Esophagus muscularis mucosa (tissue), 4 donors: ENCODE data around the gene CGRRF1. TPM values are rescaled to one million over a fixed set of nuclear protein-coding genes. Genes with fewer than 3 reads are reported as not detected.
A peak's percentile ranks its signal among the peaks of the same experiment; 100 is the strongest.

Experiments
- DNase-seq: peaks from one replicate; pipeline ENCODE4 v3.0.0-alpha.2; 2017; ENCODE audit errors: extremely low spot score
- H3K27ac ChIP-seq, 4 donors: fragments of 200-600 bp; sonication (generic); replicated peaks in 1 of 4; 1 replicate in 3 of 4; 2 replicates in 1 of 4; pipeline ENCODE4 v1.5.1; 2016 to 2019; ENCODE audit warnings: mild to moderate bottlenecking in 1 of 4
- H3K27me3 ChIP-seq, 4 donors: fragments of 200-600 bp; sonication (generic); one replicate each; pipeline versions ENCODE4 v1.5.1 to v1.6.0; 2016 to 2019
- H3K36me3 ChIP-seq, 4 donors: fragments of 200-600 bp; sonication (generic); one replicate each; pipeline ENCODE4 v1.5.1; 2016 to 2019
- H3K4me1 ChIP-seq, 4 donors: fragments of 200-600 bp; sonication (generic); one replicate each; pipeline ENCODE4 v1.5.1; 2016 to 2019
- H3K4me3 ChIP-seq, 4 donors: fragments of 200-600 bp; sonication (generic); 1 replicate in 2 of 4; 2 replicates in 2 of 4; pipeline ENCODE4 v1.5.1; 2016 to 2019; ENCODE audit warnings: mild to moderate bottlenecking in 4 of 4, moderate library complexity in 1 of 4
- H3K9me3 ChIP-seq, 4 donors: fragments of 200-600 bp; sonication (generic); 1 replicate in 3 of 4; 2 replicates in 1 of 4; pipeline ENCODE4 v1.5.1; 2016 to 2019
- EP300 ChIP-seq: sonication (generic); formaldehyde crosslinking; IDR thresholded peaks from one replicate; pipeline ENCODE4 v1.6.1; 2017; ENCODE audit warnings: antibody characterized with exemption
- POLR2A ChIP-seq: fragments of 450-650 bp; IDR thresholded peaks from one replicate; pipeline ENCODE4 v1.6.1; 2017; ENCODE audit warnings: antibody characterized with exemption, moderate library complexity, mild to moderate bottlenecking, low read depth
- POLR2AphosphoS5 ChIP-seq, 2 donors: sonication (generic); formaldehyde crosslinking; IDR thresholded peaks; one replicate each; pipeline ENCODE4 v1.6.1; 2017; ENCODE audit warnings: antibody characterized with exemption in 2 of 2
- WGBS: methylation state at CpG from one replicate; pipeline ENCODE4 v1.1.5; 2018; 5-methylcytosine and 5-hydroxymethylcytosine counted together
- intact Hi-C: fragments of 100-400 bp; cut with DNase I; formaldehyde crosslinking; loops from one replicate; pipeline ENCODE4 v1.15.1; 2023
- total RNA-seq, 4 donors: library from RNA; depleted of rRNA; stranded (reverse); fragments of >200 nt; gene quantifications; one replicate each; pipeline versions ENCODE4 v1.1.0 to v1.2.1, GENCODE V29; 2016
- TF ChIP-seq, protein P1 (sequence below), 3 experiments: fragments of 200-600 bp in 2 of 3; fragments of 450-650 bp in 1 of 3; sonication (generic) in 2 of 3; IDR thresholded peaks; one replicate each; pipeline ENCODE4 v1.5.1; 2017 to 2019; ENCODE audit warnings: antibody characterized with exemption in 3 of 3, mild to moderate bottlenecking in 2 of 3, moderate library complexity in 1 of 3

The CGRRF1 gene
- total RNA-seq, 4 donors from 2014 or later: 10.7 to 28.2 (median 21.8) TPM

DNA sequence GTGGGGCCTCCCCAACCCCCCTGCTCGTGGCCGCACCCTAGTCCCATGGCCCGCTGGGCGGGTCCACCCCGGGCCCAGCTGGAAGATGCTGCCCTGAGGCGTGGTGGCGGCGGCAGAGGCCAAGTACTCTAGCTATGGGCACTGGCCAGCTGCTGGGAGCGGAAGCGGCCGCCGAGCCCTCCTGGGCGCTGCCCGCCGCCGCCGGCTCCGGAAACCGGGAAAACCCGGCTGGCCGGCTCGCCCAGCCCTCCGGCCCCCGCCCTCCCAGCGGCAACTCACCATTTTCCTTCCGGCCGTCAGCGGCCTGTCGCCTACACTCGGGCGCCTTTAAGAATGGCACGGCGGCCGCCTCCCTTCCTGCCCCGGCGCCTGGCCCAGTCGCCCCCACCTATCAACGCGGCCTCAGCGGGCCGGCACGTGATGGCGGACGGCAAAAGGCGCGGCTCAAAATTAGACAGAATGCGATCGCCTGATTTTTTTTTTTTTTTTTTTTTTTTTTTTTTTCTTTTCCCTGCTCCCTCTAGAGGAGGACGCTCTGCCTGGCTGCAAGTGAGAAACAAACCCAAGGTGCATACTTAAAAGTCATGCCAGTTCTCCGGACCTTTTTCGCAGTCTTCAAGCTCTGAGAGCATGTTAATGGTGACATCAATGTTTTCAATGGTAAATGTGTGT is 20.9 kb upstream of the CGRRF1 start, which contains the start of gene GMFB:
TSS of gene GMFB (minus strand) at position 335 of the 672 bp plus-strand sequence. CDS start at position 282, 53 bp downstream.
- Histone ChIP-seq H3K4me3 (peak within 1 kb of the TSS; percentile 73 to 98 (median 80)), H3K27me3 (no peaks in the 10 kb centered on the region), H3K36me3 (no peaks in the 10 kb centered on the region), H3K9me3 (no peaks in the 10 kb centered on the region), H3K4me1 (peaks cover 28 to 49% (median 38%) of the 10 kb centered on the region in 4 donors), H3K27ac (peak within 1 kb of the TSS; percentile 91 to 96 (median 95))
- intact Hi-C loops: loop anchor here (2.0 kb wide), 2 partner anchors 20 to 48 kb away; partner anchors contain the start of genes CGRRF1 and CNIH1
- WGBS: under 1% methylated on average over 24 of the region's 51 CpGs
- TF ChIP-seq POLR2A (peak; percentile 59), EP300 (no peak), POLR2AphosphoS5 (IDR thresholded peaks at IDR 0.05) (peak; percentile 89 to 93)
- TF ChIP-seq, protein P1, sequence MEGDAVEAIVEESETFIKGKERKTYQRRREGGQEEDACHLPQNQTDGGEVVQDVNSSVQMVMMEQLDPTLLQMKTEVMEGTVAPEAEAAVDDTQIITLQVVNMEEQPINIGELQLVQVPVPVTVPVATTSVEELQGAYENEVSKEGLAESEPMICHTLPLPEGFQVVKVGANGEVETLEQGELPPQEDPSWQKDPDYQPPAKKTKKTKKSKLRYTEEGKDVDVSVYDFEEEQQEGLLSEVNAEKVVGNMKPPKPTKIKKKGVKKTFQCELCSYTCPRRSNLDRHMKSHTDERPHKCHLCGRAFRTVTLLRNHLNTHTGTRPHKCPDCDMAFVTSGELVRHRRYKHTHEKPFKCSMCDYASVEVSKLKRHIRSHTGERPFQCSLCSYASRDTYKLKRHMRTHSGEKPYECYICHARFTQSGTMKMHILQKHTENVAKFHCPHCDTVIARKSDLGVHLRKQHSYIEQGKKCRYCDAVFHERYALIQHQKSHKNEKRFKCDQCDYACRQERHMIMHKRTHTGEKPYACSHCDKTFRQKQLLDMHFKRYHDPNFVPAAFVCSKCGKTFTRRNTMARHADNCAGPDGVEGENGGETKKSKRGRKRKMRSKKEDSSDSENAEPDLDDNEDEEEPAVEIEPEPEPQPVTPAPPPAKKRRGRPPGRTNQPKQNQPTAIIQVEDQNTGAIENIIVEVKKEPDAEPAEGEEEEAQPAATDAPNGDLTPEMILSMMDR (IDR thresholded peaks at IDR 0.05): peak in 2 of 3 experiments; percentile 48 to 49
- peak; percentile 97 for DNase-seq

- TF ChIP-seq, protein P1 (IDR thresholded peaks at IDR 0.05): peak in 2 of 3 experiments; percentile 2 to 7
- TF ChIP-seq POLR2A (no peak), POLR2AphosphoS5 (IDR thresholded peaks at IDR 0.05) (no peak)
- H3K4me3 ChIP-seq: peak overlapping the region; percentile 73 to 98 (median 80)
- WGBS: 15% methylated on average over 5 of the region's 5 CpGs
- peaks cover 27 to 46% (median 38%) of the 10 kb centered on the region in 4 donors for H3K4me1 ChIP-seq
- H3K27ac ChIP-seq: peak overlapping the region; percentile 91 to 96 (median 95)
- H3K36me3 ChIP-seq: no peaks in the 10 kb centered on the region
- no peak for DNase-seq
- no peaks in the 10 kb centered on the region for H3K9me3 ChIP-seq
- H3K27me3 ChIP-seq: no peaks in the 10 kb centered on the region
- intact Hi-C loops: loop anchor here (2.0 kb wide), 2 partner anchors 20 to 48 kb away; partner anchors contain the start of genes CGRRF1 and CNIH1
Measured at GRCh38 chr14:54489318-54489683, 20.4 kb upstream of the CGRRF1 start.

GRCh38 chr14:54489731-54490444 is 19.8 kb upstream of the CGRRF1 start:
- Histone ChIP-seq H3K27ac (peak overlapping the region; percentile 91 to 96 (median 95)), H3K9me3 (no peaks in the 10 kb centered on the region), H3K27me3 (no peaks in the 10 kb centered on the region), H3K4me1 (peaks cover 24 to 41% (median 37%) of the 10 kb centered on the region in 4 donors), H3K36me3 (no peaks in the 10 kb centered on the region), H3K4me3 (peak overlapping the region; percentile 73 to 98 (median 80))
- TF ChIP-seq, protein P1 (IDR thresholded peaks at IDR 0.05): no peak
- no peak for TF ChIP-seq POLR2A
- no peak for TF ChIP-seq EP300
- no peak for TF ChIP-seq POLR2AphosphoS5 (IDR thresholded peaks at IDR 0.05)
- intact Hi-C loops: loop anchor here (2.0 kb wide), 2 partner anchors 19 to 49 kb away; partner anchors contain the start of genes CGRRF1 and CNIH1
- DNase-seq: no peak
- WGBS: 89% methylated on average over 4 of the region's 4 CpGs

- TF ChIP-seq, protein P1 (IDR thresholded peaks at IDR 0.05): no peak
- TF ChIP-seq POLR2A (no peak), EP300 (no peak), POLR2AphosphoS5 (IDR thresholded peaks at IDR 0.05) (no peak)
- peaks cover 24 to 36% (median 33%) of the 10 kb centered on the region in 4 donors for H3K4me1 ChIP-seq
- 42% methylated on average over 3 of the region's 3 CpGs for WGBS
- no peaks in the 10 kb centered on the region for H3K9me3 ChIP-seq
- H3K27me3 ChIP-seq: no peaks in the 10 kb centered on the region
- intact Hi-C loops: no loop called here
- no peak overlapping the region for H3K27ac ChIP-seq
- H3K36me3 ChIP-seq: no peaks in the 10 kb centered on the region
- H3K4me3 ChIP-seq: no peak overlapping the region
- DNase-seq: no peak
Measured at GRCh38 chr14:54490445-54491175, 19.1 kb upstream of the CGRRF1 start.
